A549 (cell line): ENCODE results near the gene TLCD4.

ENCODE experiments used
- CEBPB ChIP-seq, 2 experiments: fragments of >200 bp in 1 of 2; sonication (Bioruptor Twin) in 1 of 2; formaldehyde crosslinking in 1 of 2; IDR thresholded peaks; 2 replicates each; pipeline ENCODE4 v1.6.1; 2012 to 2016
- CTCF ChIP-seq: fragments of >200 bp; sonication (Bioruptor Twin); formaldehyde crosslinking; IDR thresholded peaks from 3 replicates; pipeline ENCODE4 v1.5.1; 2016

GRCh38 chr1:95124342-95124741 is 7.2 kb downstream of the TLCD4 start:
- TF ChIP-seq CEBPB (IDR thresholded peaks at IDR 0.05) (no peak), CTCF (no peak)
